Measurements from ENCODE around the gene ARSB.

DNA sequence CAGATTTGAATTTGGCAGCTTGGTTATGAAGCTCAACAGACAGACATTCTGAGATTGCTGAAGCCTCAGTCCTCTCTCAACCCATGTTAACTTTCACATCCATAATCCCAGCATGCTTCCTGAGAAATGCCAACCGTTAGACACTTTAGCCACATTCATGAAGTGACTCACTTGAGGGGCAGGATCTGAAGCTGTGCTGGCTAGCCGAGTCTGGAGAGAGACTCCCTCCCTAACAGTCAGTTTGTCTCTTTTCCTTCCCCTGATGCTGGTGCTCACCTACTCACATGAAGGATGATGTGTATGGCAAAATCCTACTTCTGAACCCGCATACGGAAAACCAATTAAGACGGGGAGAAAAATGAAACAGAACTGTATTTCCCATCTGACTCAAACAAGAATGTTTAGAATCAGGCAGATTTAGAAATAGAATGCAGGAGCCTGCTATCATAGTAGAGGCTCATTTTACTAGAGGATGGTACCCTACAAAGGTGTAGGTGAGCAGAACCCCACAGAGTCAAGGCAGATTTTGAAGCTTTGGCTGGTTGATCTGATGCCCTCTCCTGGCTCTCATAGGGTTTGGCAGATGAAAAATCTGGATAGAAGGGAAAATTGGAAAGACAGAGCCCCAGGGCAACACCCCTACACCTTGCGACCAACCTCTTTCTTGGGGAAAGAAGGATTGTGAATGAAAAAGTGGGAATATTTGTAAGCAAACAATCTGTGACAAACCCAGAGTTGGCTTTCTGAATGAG, 185.7 kb downstream of the ARSB start:
- TF ChIP-seq, protein P1, sequence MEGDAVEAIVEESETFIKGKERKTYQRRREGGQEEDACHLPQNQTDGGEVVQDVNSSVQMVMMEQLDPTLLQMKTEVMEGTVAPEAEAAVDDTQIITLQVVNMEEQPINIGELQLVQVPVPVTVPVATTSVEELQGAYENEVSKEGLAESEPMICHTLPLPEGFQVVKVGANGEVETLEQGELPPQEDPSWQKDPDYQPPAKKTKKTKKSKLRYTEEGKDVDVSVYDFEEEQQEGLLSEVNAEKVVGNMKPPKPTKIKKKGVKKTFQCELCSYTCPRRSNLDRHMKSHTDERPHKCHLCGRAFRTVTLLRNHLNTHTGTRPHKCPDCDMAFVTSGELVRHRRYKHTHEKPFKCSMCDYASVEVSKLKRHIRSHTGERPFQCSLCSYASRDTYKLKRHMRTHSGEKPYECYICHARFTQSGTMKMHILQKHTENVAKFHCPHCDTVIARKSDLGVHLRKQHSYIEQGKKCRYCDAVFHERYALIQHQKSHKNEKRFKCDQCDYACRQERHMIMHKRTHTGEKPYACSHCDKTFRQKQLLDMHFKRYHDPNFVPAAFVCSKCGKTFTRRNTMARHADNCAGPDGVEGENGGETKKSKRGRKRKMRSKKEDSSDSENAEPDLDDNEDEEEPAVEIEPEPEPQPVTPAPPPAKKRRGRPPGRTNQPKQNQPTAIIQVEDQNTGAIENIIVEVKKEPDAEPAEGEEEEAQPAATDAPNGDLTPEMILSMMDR (IDR thresholded peaks at IDR 0.05), result peak; percentile 25; the same call in 2 of the 3 replicates
- TF ChIP-seq CHD4 (IDR thresholded peaks at IDR 0.05; ENCODE audit: borderline replicate concordance), result no peak

All from A549 (cell line).